Nephron progenitor cell (in vitro differentiated cells): ENCODE results near the gene ARID1B.

Experiments
- DNase-seq: peaks from one replicate; pipeline ENCODE4 v3.0.0; 2021
- H3K27ac Mint-ChIP-seq: 2 replicates; pipeline ENCODE4 v1.8.0; 2021; ENCODE audit warnings: mild to moderate bottlenecking, moderate library complexity, mixed read lengths
- H3K27me3 Mint-ChIP-seq: 2 replicates; pipeline ENCODE4 v1.8.0; 2021; ENCODE audit warnings: mild to moderate bottlenecking, low read depth, mixed read lengths; ENCODE audit not compliant: poor library complexity
- H3K36me3 Mint-ChIP-seq: 2 replicates; pipeline ENCODE4 v1.8.0; 2021; ENCODE audit warnings: low read depth, mixed read lengths
- H3K4me1 Mint-ChIP-seq: 2 replicates; pipeline ENCODE4 v1.8.0; 2021; ENCODE audit warnings: mixed read lengths
- H3K4me3 Mint-ChIP-seq: 2 replicates; pipeline ENCODE4 v1.8.0; 2021; ENCODE audit warnings: mild to moderate bottlenecking, moderate library complexity, mixed read lengths
- H3K9me3 Mint-ChIP-seq: 2 replicates; pipeline ENCODE4 v1.8.0; 2021; ENCODE audit warnings: mild to moderate bottlenecking, moderate library complexity, mixed read lengths
- CTCF ChIP-seq: fragments of 200-600 bp; sonication (generic); IDR thresholded peaks from 2 replicates; pipeline ENCODE4 v1.5.0; 2021; ENCODE audit warnings: antibody characterized with exemption

Gene ARID1B

DNA sequence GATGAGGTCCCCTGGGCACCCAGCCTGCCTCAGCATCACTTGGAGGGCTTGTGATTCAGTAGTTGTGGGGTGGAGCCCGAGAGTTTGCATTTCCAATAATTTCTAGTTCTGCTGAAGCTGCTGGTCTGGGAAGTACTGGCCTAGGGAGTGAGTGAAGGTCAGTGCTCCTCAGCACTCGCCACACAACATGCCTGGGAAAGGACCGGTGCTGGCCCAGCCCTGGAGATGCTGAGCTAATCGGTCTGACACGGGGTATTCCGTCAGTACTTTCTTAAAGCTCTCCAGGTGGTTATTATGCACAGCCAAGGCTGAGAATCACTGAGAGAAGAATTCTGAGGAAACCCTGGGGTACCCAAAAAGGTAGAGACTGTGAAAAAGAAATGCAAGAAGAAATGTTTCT lies 317.9 kb downstream of the ARID1B start:
- Mint-ChIP-seq H3K9me3 (no peaks in the 10 kb centered on the region), H3K4me1 (peaks cover 42% of the 10 kb centered on the region), H3K27me3 (no peaks in the 10 kb centered on the region), H3K4me3 (no peak overlapping the region), H3K36me3 (peaks cover 48% of the 10 kb centered on the region), H3K27ac (no peak overlapping the region)
- no peak for TF ChIP-seq CTCF
- DNase-seq: no peak

DNA sequence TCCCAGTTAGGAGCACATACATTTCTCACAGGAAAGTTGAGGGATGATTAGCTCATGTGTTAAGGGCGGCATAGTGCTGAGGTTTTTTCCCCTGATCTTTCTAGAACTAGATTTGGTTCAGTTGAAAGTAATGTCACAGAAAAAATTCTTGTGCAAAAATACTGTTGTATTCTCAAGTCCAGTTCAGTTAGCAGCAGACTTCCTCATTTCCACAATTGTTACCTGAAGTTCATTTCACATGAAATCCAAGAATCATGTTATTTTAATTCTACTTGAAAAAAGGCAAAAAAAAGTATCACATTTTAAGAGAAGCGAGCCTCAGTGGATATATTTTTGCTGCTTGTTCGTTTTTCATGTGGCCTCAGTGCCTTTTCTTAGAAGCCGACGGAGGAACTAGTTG lies 318.4 kb downstream of the ARID1B start:
- no peak overlapping the region for H3K4me3 Mint-ChIP-seq
- no peaks in the 10 kb centered on the region for H3K9me3 Mint-ChIP-seq
- H3K36me3 Mint-ChIP-seq: peaks cover 49% of the 10 kb centered on the region
- DNase-seq: no peak
- H3K27me3 Mint-ChIP-seq: no peaks in the 10 kb centered on the region
- peaks cover 38% of the 10 kb centered on the region for H3K4me1 Mint-ChIP-seq
- peak overlapping the region; percentile 83 for H3K27ac Mint-ChIP-seq
- TF ChIP-seq CTCF: no peak

- H3K4me3 Mint-ChIP-seq: no peak overlapping the region
- H3K4me1 Mint-ChIP-seq: peaks cover 33% of the 10 kb centered on the region
- H3K36me3 Mint-ChIP-seq: peaks cover 54% of the 10 kb centered on the region
- H3K9me3 Mint-ChIP-seq: no peaks in the 10 kb centered on the region
- no peak for DNase-seq
- H3K27ac Mint-ChIP-seq: peak overlapping the region; percentile 83
- no peak for TF ChIP-seq CTCF
- no peaks in the 10 kb centered on the region for H3K27me3 Mint-ChIP-seq
These were observed 318.9 kb downstream of the ARID1B start for GRCh38 chr6:157096105-157096504.

DNA sequence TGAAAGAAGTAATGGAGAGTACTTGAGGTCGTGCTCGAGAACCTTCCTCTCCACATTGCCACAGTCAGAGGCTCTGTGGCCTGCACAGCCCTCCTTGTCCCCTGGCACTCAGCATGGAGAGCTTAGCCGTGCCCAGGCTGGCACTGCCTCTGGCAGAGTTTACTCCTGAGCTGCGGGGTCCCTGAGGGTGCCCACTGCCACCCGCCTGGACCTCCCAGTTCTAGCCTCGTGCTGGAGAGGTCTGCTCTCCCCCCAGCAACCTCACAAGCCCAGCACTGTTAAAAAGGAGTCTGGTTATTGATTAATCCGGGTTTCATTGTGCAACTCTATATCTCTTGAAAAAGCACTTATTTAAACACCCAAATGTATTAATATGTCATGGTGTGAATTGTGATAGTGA lies 319.3 kb downstream of the ARID1B start:
- peaks cover 33% of the 10 kb centered on the region for H3K4me1 Mint-ChIP-seq
- H3K27ac Mint-ChIP-seq: peak overlapping the region; percentile 64
- no peak overlapping the region for H3K4me3 Mint-ChIP-seq

GRCh38 chr6:157097255-157097955 lies 320.2 kb downstream of the ARID1B start:
- Mint-ChIP-seq H3K27ac (peak overlapping the region; percentile 40), H3K4me3 (no peak overlapping the region)

More for the DNA sequence above, 319.3 kb downstream of the ARID1B start:
- no peak for DNase-seq
- no peak for TF ChIP-seq CTCF
- H3K27me3 Mint-ChIP-seq: no peaks in the 10 kb centered on the region
- no peaks in the 10 kb centered on the region for H3K9me3 Mint-ChIP-seq
- H3K36me3 Mint-ChIP-seq: peaks cover 59% of the 10 kb centered on the region

More at GRCh38 chr6:157097255-157097955, 320.2 kb downstream of the ARID1B start:
- H3K36me3 Mint-ChIP-seq: peaks cover 55% of the 10 kb centered on the region
- DNase-seq: no peak
- H3K27me3 Mint-ChIP-seq: no peaks in the 10 kb centered on the region
- no peaks in the 10 kb centered on the region for H3K9me3 Mint-ChIP-seq
- peaks cover 30% of the 10 kb centered on the region for H3K4me1 Mint-ChIP-seq
- no peak for TF ChIP-seq CTCF
